HFF-Myc (cell line): ENCODE measurements around the gene HS1BP3.

ENCODE experiments used
- DNase-seq: peaks from one replicate; pipeline ENCODE4 v3.0.0-alpha.2; 2011; ENCODE audit warnings: low read depth; ENCODE audit errors: extremely low read depth
- H3K4me3 ChIP-seq: replicated peaks from 2 replicates; pipeline ENCODE4 v1.5.1; 2011; ENCODE audit warnings: low read depth, mild to moderate bottlenecking, control low read depth, low read length
- TF ChIP-seq, protein P1 (sequence below): IDR thresholded peaks from 2 replicates; pipeline ENCODE4 v1.5.1; 2012; ENCODE audit warnings: mild to moderate bottlenecking, low read depth, low read length, control low read depth; ENCODE audit errors: missing control alignments

The HS1BP3 gene

DNA sequence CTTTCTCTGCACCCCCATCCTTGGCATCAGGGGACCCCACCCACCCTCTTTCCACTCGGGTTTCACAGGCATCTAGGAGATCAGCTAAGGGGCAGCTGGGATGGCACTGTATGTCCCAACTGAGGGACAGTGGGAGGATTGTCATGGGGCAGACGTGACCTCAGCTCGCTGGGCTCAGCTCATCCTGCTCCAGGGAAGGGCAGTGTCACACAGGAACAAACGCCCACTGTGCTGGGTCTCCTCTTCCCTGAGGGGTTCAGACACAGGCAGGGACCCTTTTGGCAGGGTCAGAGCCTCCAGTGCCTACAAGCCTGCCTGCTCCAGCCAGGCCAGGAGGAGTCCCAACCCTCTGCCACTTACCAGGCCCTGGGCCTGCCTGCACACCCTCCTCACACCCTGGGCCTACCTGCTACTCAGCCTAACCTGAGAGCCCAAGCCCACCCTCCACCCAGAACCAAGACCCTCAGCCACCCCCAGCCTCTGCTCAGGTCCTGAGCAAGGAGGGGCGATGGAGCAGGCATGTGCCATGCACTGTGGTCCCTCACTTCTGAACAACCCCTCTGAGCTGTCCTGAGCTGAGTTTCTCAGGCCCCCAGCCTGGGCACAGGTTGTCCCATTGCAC is 68.2 kb downstream of the HS1BP3 start:
- H3K4me3 ChIP-seq = no peak overlapping the region
- TF ChIP-seq, protein P1, sequence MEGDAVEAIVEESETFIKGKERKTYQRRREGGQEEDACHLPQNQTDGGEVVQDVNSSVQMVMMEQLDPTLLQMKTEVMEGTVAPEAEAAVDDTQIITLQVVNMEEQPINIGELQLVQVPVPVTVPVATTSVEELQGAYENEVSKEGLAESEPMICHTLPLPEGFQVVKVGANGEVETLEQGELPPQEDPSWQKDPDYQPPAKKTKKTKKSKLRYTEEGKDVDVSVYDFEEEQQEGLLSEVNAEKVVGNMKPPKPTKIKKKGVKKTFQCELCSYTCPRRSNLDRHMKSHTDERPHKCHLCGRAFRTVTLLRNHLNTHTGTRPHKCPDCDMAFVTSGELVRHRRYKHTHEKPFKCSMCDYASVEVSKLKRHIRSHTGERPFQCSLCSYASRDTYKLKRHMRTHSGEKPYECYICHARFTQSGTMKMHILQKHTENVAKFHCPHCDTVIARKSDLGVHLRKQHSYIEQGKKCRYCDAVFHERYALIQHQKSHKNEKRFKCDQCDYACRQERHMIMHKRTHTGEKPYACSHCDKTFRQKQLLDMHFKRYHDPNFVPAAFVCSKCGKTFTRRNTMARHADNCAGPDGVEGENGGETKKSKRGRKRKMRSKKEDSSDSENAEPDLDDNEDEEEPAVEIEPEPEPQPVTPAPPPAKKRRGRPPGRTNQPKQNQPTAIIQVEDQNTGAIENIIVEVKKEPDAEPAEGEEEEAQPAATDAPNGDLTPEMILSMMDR = no peak
- DNase-seq = no peak

DNA sequence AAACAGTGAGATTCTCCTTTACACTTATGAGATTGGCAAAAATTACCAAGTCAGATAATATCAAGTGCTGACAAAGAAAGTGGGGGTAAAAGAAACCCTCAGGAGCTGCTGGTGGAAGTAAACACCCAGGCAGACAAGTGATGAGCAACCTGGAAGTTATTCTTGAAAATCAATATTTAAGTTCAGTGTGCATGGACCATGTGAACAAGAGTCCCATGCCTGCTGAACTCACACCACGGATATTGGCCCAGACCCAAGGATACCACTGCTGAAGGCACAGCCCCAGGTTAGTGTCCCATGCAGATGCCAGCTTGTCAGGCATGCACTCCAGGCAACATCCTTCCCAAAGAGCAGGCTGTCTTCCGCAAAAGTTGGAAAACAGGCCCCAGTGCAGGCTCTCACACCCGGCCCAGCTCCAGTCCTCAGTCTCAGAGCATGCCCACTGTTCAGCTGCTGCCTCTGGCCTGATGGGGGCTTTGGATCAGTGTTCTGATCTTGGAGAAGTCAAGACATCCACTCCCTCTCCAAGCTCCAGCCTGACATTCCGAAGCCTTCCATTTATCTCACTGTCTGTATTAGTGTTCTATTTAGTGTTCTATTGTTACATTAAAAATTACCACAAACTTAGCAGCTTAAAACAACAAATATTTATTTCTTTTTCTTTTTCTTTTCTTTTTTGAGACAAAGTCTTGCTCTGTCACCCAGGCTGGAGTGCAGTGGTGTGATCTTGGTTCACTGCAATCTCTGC is 70.0 kb downstream of the HS1BP3 start:
- DNase-seq = no peak
- H3K4me3 ChIP-seq = no peak overlapping the region
- TF ChIP-seq, protein P1 = no peak

DNA sequence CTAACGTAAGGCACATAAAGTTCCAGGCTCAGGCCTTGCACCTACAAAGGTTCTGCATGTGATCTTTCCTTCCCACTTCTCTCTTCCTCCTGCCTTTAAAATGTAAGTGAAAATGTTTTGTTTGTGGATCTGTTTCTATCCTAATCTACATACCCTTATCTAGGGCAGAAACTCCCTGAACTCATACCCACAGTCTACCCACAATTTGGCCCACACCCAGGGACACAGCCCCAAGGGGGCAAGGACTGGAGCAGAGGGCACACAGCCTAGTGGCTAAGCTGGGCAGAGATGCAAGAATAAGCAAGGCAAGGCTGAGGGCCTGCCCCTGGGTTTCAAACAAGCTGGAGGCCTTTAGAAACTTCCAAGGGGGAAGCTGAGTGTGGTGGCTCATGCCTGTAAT is 71.0 kb downstream of the HS1BP3 start:
- no peak for DNase-seq
- H3K4me3 ChIP-seq = no peak overlapping the region
- TF ChIP-seq, protein P1 = no peak

DNA sequence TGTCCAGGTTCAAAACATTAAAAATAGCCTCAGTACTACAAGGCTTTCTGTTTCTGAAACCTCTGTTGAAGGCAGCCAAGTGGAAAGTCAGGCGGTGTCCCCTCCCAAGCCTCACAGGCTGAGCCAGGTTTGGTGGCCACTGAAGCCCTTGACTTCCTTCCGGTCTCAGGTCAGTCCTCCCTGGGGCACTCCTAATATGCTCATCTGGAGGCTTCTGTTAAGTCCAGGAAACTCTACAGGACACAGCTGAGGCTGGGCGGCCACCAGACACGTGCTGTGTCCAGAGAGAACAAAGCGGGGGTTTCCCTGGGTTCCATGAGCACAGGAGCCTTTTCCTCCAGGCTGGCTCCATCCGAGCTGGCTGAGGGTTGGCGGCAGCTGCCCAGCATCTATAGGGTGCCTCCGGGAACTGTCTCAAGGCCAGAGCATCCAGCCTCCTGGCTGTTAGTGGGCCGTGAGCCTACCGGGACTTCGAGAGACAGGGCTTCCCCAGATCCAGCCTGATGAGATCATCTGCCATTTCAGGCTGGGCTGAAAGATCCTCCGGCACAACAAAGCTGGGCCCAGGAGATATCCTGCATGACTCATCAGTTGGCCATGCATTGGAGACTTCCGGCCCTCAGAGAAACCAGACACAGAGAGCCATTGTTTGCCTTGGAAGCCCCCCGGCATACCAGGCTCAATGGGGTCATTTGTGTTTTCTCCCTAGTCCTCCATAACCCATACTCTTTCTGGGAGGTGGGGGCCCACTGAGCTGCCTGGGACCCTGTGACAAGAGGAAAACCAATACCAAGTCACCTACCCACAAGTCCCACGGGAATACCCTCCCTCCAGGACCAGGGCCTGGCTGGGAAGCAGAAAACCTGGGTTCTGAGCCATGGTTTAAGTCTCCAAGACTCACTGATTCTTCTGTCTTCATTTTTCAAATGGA is 71.7 kb downstream of the HS1BP3 start:
- TF ChIP-seq, protein P1 = no peak
- peak; percentile 91 for DNase-seq
- no peak overlapping the region for H3K4me3 ChIP-seq

DNA sequence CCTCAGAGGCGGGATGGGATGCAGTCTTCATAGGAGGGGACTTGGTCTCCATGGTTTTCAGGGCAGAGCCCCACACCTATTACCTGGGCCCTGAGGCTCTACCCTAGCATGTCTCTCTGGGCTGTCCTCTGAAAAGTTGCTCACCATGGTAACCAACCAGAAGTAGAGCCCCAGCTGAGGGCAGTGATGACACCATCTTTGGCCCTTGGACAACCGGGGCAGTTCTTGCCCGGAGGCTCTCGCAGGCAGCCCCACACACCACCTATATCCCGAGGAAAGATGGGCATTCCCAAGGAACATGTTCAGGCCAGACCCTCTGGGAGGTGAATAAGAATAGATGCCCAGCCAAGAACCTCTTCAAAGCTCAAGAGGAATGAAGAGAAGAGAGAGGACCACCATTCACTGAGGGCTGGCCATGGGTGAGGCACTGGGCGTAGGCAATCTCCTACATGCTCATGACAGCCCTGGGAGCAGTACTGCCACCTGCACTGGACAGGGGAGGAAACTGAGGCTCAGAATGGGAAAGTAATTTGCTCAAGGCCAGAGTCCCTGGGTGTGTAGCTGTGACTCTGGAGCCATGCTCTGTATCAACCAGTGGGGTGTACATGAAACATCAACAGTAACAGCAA is 72.5 kb downstream of the HS1BP3 start:
- TF ChIP-seq, protein P1 = no peak
- DNase-seq = no peak
- no peak overlapping the region for H3K4me3 ChIP-seq

DNA sequence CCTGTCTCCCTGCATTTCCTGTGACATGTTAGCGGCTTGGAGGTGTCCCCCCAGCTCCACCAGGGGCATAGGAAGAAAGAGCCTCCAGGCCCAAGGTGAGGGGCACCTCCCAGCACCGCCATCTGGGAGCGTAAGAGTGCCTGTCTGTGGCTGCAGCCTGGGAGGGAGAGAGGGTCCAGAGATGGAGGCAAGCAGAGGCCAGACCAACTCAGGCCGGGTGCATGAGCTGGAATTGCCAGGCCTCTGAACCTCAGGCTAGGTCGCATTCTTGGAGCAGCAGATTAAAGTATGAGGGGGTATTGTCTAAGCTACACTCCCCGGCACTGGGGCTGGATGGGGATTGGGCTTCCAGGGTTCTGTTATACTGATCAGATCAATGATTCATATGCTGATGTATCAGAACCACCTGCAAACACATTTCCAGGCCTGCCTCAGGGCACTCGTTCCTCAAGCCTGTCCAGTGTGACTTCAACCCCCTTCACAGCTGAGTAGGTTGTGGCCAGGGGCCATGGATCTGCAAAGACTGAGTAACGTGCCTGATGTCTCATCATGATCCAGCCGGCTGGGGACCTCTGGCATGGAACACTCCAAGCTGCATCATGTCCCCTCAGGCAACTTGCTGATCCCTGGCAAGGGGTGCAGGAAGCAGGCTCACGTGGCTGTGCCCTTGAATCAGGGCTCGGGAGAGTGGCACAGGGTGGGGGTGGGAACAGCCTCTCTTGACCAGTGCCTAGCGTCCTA is 73.2 kb downstream of the HS1BP3 start:
- TF ChIP-seq, protein P1 = no peak
- DNase-seq = no peak
- no peak overlapping the region for H3K4me3 ChIP-seq
